ENCODE measurements around the gene F8. TPM values are rescaled to one million over a fixed set of nuclear protein-coding genes. Genes with fewer than 3 reads are reported as not detected.

Gene F8
- total and polyA plus RNA-seq, 9 of the 15 experiments (the other 6 are each of a cell fraction or from before 2014, with no cell fraction given) = 0.41 to 3.8 (median 0.91) TPM

DNA sequence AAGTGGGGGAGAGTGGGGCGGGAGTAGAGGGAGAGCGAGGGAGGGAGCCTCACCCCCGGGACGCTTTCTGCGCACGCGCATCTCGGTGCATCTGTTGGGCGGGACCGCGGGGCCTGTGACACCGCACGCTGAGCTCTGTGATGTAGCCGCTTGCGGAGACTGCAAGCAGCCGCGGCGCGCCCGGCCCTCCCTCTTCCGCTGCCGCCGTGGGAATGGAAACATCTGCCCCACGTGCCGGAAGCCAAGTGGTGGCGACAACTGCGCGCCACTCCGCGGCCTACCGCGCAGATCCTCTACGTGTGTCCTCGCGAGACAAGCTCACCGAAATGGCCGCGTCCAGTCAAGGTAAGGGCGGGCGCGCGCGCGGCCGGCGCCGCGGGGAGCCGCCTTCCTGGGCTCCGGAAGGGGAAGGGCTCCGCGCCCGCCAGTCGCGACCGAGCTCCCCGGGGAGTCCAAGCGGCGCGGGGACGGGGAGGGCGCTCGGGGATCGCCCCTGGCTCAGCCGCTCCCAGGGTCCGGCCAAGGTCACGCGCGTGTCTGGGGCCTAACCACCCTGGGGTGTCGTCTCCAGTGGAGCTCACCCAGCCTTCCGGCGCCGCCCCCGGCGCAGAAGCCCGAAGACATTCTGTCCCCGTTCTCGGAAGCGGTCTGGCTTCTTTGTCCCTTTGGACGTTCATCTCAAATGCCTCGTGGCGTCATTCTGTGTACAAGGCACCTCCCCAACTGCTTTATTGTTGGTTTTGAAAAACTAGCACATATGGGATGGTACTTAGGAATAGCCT, 4.4 kb upstream of the F8 start, which contains the start of gene FUNDC2 (continued):
- TF ChIP-seq ZBTB40 (IDR thresholded peaks at IDR 0.05) (peak; percentile 79), ZBTB40 (CRISPR knock-in tag; IDR thresholded peaks at IDR 0.05) (no peak), ZNF785 (CRISPR knock-in tag; IDR thresholded peaks at IDR 0.05) (no peak), HNRNPLL (IDR thresholded peaks at IDR 0.05; ENCODE audit: low read depth, low read length, poor library complexity, severe bottlenecking) (peak; percentile 83), NR2C2 (CRISPR knock-in tag; IDR thresholded peaks at IDR 0.05) (peak; percentile 54; the same call in 1 of the 2 replicates), NR2C2 (tag; IDR thresholded peaks at IDR 0.05) (peak; percentile 40; the same call in 1 of the 2 replicates), RAD51 (IDR thresholded peaks at IDR 0.05; ENCODE audit: borderline replicate concordance, low read depth) (peak; percentile 77), FOXK2 (conservative IDR thresholded peaks at IDR 0.05 in 1 of 2, IDR thresholded peaks at IDR 0.05 in 1 of 2; ENCODE audit: low read depth in 2 of 2) (peak; percentile 93 to 95), POLR2AphosphoS2 (IDR thresholded peaks at IDR 0.05; ENCODE audit: low read length) (no peak), POLR2H (tag; IDR thresholded peaks at IDR 0.05; ENCODE audit: low read depth) (peak; percentile 87), ZNF197 (CRISPR knock-in tag; IDR thresholded peaks at IDR 0.05; ENCODE audit: low read depth) (no peak)
- TF ChIP-seq, protein P1, sequence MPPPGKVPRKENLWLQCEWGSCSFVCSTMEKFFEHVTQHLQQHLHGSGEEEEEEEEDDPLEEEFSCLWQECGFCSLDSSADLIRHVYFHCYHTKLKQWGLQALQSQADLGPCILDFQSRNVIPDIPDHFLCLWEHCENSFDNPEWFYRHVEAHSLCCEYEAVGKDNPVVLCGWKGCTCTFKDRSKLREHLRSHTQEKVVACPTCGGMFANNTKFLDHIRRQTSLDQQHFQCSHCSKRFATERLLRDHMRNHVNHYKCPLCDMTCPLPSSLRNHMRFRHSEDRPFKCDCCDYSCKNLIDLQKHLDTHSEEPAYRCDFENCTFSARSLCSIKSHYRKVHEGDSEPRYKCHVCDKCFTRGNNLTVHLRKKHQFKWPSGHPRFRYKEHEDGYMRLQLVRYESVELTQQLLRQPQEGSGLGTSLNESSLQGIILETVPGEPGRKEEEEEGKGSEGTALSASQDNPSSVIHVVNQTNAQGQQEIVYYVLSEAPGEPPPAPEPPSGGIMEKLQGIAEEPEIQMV (tag; conservative IDR thresholded peaks at IDR 0.05; ENCODE audit: low read depth) = no peak

Data from K562 (cell line).